Thymus (tissue), 11 donors: Measurements from ENCODE around the gene TAF1. TPM values are rescaled to one million over a fixed set of nuclear protein-coding genes. Genes with fewer than 3 reads are reported as not detected.
"Not testable (repeated sequence)": the region's sequence is repeated elsewhere in the genome, so short reads cannot be mapped to it uniquely, and the experiment has no call there.

Experiments
- DNase-seq, 9 donors: peaks; one replicate each; pipeline ENCODE4 v3.0.0-alpha.2; 2013; ENCODE audit warnings: low spot score in 9 of 9, low read depth in 6 of 9, missing footprints in 1 of 9
- H3K27ac ChIP-seq, 2 donors: one replicate each; pipeline ENCODE4 v1.5.1; 2013; ENCODE audit warnings: control low read depth in 1 of 2, low read depth in 1 of 2, low read length in 1 of 2, mild to moderate bottlenecking in 1 of 2, moderate library complexity in 1 of 2
- H3K27me3 ChIP-seq, 2 donors: one replicate each; pipeline ENCODE4 v1.5.1; 2013; ENCODE audit warnings: low read length in 1 of 2; ENCODE audit not compliant: control insufficient read depth in 2 of 2, insufficient read depth in 1 of 2
- H3K36me3 ChIP-seq, 2 donors: one replicate each; pipeline ENCODE4 v1.5.1; 2013; ENCODE audit warnings: low read length in 1 of 2, mild to moderate bottlenecking in 1 of 2, moderate library complexity in 1 of 2; ENCODE audit not compliant: control insufficient read depth in 2 of 2, insufficient read depth in 2 of 2
- H3K4me1 ChIP-seq, 2 donors: one replicate each; pipeline ENCODE4 v1.5.1; 2013; ENCODE audit warnings: low read length in 2 of 2; ENCODE audit not compliant: control insufficient read depth in 2 of 2, insufficient read depth in 2 of 2
- H3K4me3 ChIP-seq, 2 donors: one replicate each; pipeline ENCODE4 v1.5.1; 2013; ENCODE audit warnings: low read length in 2 of 2, control low read depth in 1 of 2, mild to moderate bottlenecking in 1 of 2
- H3K9me3 ChIP-seq, 2 donors: one replicate each; pipeline ENCODE4 v1.5.1; 2013; ENCODE audit warnings: low read length in 1 of 2, mild to moderate bottlenecking in 1 of 2; ENCODE audit not compliant: control insufficient read depth in 2 of 2, insufficient read depth in 1 of 2
- WGBS: extraction: QIAGEN DNeasy Blood & Tissue Kit; methylation state at CpG from one replicate; pipeline ENCODE4 v1.1.7; 2013; 5-methylcytosine and 5-hydroxymethylcytosine counted together
- polyA plus RNA-seq: library from polyadenylated mRNA; stranded (reverse); fragments of 200-250 nt; gene quantifications from one replicate; pipeline ENCODE4 v1.2.3, GENCODE V29; 2013
- total RNA-seq: library from RNA; stranded (reverse); fragments of 120-200 nt; gene quantifications from one replicate; pipeline ENCODE4 v1.2.4, GENCODE V29; 2013
- donor health status: healthy.

The TAF1 gene
- total and polyA plus RNA-seq, 2 donors: 14.6 to 22.9 TPM

DNA sequence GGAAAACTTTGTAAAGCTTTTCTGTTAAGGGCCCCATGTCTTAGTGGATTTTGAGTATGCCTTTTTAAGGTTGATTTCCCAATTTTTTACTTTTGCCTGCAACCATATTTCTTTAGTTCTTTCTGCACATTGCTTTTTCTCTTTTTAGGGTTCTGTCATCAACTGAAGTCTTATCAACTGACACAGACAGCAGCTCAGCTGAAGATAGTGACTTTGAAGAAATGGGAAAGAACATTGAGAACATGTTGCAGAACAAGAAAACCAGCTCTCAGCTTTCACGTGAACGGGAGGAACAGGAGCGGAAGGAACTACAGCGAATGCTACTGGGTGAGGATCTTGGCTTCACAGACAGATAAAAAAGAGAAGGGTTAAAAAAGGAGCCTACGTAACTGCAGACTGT, 27.8 kb downstream of the TAF1 start:
- H3K36me3 ChIP-seq: peaks cover 48 to 58% of the 10 kb centered on the region in 2 donors
- H3K4me1 ChIP-seq: no peaks in the 10 kb centered on the region
- 98% methylated on average over 5 of the region's 5 CpGs for WGBS
- DNase-seq: no peak
- H3K27me3 ChIP-seq: no peaks in the 10 kb centered on the region
- no peaks in the 10 kb centered on the region for H3K9me3 ChIP-seq
- H3K4me3 ChIP-seq: no peak overlapping the region
- H3K27ac ChIP-seq: no peak overlapping the region

DNA sequence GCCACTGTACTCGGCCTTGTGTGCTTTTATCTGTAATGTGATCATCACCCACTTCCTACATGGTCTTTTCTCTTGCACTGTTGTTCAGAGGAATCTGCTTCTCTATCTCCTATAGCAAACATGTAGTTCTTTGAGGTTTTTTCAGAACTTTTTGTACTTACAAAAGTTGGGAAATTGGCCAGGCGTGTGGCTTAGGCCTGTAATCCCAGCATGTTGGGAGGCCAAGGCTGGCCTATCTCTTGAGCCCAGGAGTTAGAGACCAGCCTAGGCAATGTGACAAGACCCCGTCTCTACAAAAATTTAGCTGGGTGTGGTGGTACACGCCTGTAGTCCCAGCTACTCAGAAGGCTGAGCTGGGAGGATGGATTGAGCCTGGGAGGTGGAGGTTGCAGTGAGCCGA, 30.4 kb downstream of the TAF1 start:
- peaks cover 39 to 50% of the 10 kb centered on the region in 2 donors for H3K36me3 ChIP-seq
- H3K27ac ChIP-seq: no peak overlapping the region
- DNase-seq: no peak
- H3K4me1 ChIP-seq: no peaks in the 10 kb centered on the region
- H3K27me3 ChIP-seq: no peaks in the 10 kb centered on the region
- H3K4me3 ChIP-seq: no peak overlapping the region
- 95% methylated on average over 5 of the region's 5 CpGs for WGBS
- H3K9me3 ChIP-seq: no peaks in the 10 kb centered on the region

DNA sequence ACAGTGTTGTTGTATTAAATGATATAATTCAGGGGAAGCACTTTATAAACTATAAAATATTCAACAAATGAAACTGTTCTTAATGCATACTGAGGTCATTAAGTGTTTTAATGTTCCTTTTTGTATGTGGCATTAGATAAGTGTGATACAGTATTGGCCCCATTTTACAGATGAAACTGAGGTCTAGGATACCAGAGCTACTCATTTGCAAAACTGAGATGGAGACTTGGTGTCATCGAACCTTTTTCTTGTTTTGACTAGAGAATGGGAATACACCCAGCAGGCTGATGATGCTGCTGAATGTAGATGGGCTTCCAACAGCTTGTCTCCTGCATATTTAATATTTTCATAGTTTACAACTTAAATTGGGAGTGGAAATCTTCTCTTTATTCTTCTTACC, 34.6 kb downstream of the TAF1 start:
- peaks cover 30 to 40% of the 10 kb centered on the region in 2 donors for H3K36me3 ChIP-seq
- H3K4me3 ChIP-seq: no peak overlapping the region
- H3K9me3 ChIP-seq: no peaks in the 10 kb centered on the region
- no peak for DNase-seq
- no peak overlapping the region for H3K27ac ChIP-seq
- 100% methylated on average over 1 of the region's 1 CpG for WGBS
- no peaks in the 10 kb centered on the region for H3K4me1 ChIP-seq
- H3K27me3 ChIP-seq: no peaks in the 10 kb centered on the region

DNA sequence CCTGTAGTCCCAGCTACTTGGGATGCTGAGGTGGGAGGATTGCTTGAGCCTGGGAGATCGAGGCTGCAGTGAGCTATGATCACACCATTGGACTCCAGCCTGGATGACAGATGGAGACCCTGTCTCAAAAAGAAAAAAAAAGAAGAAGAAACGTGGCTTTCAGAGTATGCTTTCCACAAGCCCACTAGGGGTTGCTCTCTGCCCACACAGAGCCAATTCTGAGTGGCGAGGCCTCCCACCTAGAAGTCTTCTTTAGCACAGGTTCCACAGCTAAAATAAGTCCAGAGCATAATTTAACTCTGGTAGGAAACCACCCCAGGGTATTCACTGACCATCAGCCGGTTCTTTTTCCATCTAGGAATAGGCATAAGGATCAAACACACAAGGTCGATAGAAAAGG, 50.1 kb downstream of the TAF1 start:
- H3K36me3 ChIP-seq: peaks cover 10 to 28% of the 10 kb centered on the region in 2 donors
- H3K27ac ChIP-seq: not testable (repeated sequence)

DNA sequence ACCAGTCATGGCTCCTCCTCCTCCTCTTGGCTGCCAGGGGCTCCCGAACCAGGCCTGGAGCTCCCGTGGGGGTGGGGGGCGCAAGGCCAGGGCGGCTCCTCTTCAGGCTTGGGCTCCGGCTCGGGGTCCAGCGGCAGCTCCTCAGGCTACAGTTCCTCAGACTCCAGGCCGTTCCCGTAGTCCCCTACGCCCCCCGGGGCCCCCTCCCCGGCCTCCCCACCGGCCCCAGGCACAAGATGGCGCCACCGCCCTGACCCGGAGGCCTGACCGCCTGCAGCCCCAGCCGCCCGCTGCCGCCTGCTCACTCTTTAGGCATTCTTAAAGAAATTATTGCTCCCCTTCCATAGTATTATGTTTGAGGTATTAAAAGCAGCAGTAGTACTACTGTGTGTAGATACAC, 54.5 kb downstream of the TAF1 start:
- Histone ChIP-seq H3K27me3 (no peaks in the 10 kb centered on the region), H3K4me3 (no peak overlapping the region), H3K9me3 (no peaks in the 10 kb centered on the region), H3K36me3 (peaks cover 20 to 43% of the 10 kb centered on the region in 2 donors), H3K27ac (no peak overlapping the region), H3K4me1 (no peaks in the 10 kb centered on the region)
- 98% methylated on average over 20 of the region's 20 CpGs for WGBS
- DNase-seq: no peak

More for the DNA sequence above, 50.1 kb downstream of the TAF1 start:
- not testable (repeated sequence) for H3K27me3 ChIP-seq, DNase-seq, H3K9me3 ChIP-seq, H3K4me1 ChIP-seq, H3K4me3 ChIP-seq
- 79% methylated on average over 3 of the region's 5 CpGs for WGBS

GRCh38 chrX:71432733-71433132, 66.6 kb downstream of the TAF1 start:
- H3K27me3 ChIP-seq: no peaks in the 10 kb centered on the region
- no peaks in the 10 kb centered on the region for H3K4me1 ChIP-seq
- H3K9me3 ChIP-seq: no peaks in the 10 kb centered on the region
- peaks cover 4 to 7% of the 10 kb centered on the region in 2 donors for H3K36me3 ChIP-seq
- WGBS: 95% methylated on average over 1 of the region's 1 CpG
- no peak overlapping the region for H3K4me3 ChIP-seq
- no peak overlapping the region for H3K27ac ChIP-seq
- DNase-seq: no peak

DNA sequence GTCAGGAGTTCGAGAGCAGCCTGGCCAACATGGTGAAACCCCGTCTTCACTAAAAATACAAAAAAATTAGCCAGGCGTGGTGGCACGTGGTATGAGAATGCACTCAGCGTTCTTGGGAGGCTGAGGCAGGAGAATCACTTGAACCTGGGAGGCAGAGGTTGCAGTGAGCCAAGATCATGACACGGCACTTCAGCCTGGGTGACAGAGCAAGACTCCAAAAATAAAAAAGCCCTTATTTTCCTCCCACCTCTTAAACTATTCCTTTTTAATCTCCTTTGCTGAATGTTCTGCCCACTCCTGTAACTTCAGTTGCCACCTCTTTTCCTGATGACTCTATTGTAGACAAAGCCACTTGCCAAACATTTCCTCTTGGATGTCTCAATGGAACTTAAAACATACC, 72.6 kb downstream of the TAF1 start:
- Histone ChIP-seq H3K36me3 (peaks cover 4 to 5% of the 10 kb centered on the region in 2 donors), H3K4me3 (no peak overlapping the region), H3K27ac (no peak overlapping the region), H3K9me3 (no peaks in the 10 kb centered on the region), H3K4me1 (no peaks in the 10 kb centered on the region), H3K27me3 (no peaks in the 10 kb centered on the region)
- 97% methylated on average over 6 of the region's 6 CpGs for WGBS
- DNase-seq: no peak

- no peak for DNase-seq
- Histone ChIP-seq H3K4me1 (no peaks in the 10 kb centered on the region), H3K36me3 (peaks cover 3 to 5% of the 10 kb centered on the region in 2 donors), H3K27ac (no peak overlapping the region), H3K9me3 (no peaks in the 10 kb centered on the region), H3K27me3 (no peaks in the 10 kb centered on the region), H3K4me3 (no peak overlapping the region)
- 93% methylated on average over 3 of the region's 3 CpGs for WGBS
Measured at GRCh38 chrX:71439420-71439819, 73.3 kb downstream of the TAF1 start.

- no peak for DNase-seq
- no peaks in the 10 kb centered on the region for H3K4me1 ChIP-seq
- H3K9me3 ChIP-seq: no peaks in the 10 kb centered on the region
- peaks cover 0 to 5% of the 10 kb centered on the region in 2 donors for H3K36me3 ChIP-seq
- H3K27me3 ChIP-seq: no peaks in the 10 kb centered on the region
- 52% methylated on average over 3 of the region's 3 CpGs for WGBS
- no peak overlapping the region for H3K27ac ChIP-seq
- H3K4me3 ChIP-seq: no peak overlapping the region
Measured at GRCh38 chrX:71439896-71440295, 73.7 kb downstream of the TAF1 start.

- H3K4me3 ChIP-seq: no peak overlapping the region
- WGBS: 95% methylated on average over 4 of the region's 4 CpGs
- H3K36me3 ChIP-seq: peaks cover 0 to 3% of the 10 kb centered on the region in 2 donors
- no peaks in the 10 kb centered on the region for H3K4me1 ChIP-seq
- H3K27ac ChIP-seq: no peak overlapping the region
- DNase-seq: no peak
- H3K27me3 ChIP-seq: no peaks in the 10 kb centered on the region
- H3K9me3 ChIP-seq: no peaks in the 10 kb centered on the region
Measured at GRCh38 chrX:71440401-71440800, 74.2 kb downstream of the TAF1 start.
